ENCODE results near the gene GYG2.

GRCh38 chrX:2901367-2902036 is 72.8 kb downstream of the GYG2 start:
- TF ChIP-seq CTCF (conservative IDR thresholded peaks at IDR 0.05; ENCODE audit: low read depth, low read length): no peak
- no peak for TF ChIP-seq EZH2 (IDR thresholded peaks at IDR 0.05; ENCODE audit: borderline replicate concordance, low read depth, low read length, poor library complexity, severe bottlenecking)

All from A673 (cell line).